Measurements from ENCODE around the gene RGS2. TPM values are rescaled to one million over a fixed set of nuclear protein-coding genes. Genes with fewer than 3 reads are reported as not detected.

RGS2 gene
- polyA plus RNA-seq, 1 donor from 2014 or later: 189 TPM

GRCh38 chr1:192808163-192808517, 699 bp upstream of the RGS2 start:
- Histone ChIP-seq H3K27ac (ENCODE audit: low read length) (peak overlapping the region; percentile 99), H2AFZ (ENCODE audit: low read depth, low read length) (peak overlapping the region; percentile 53), H3K27me3 (ENCODE audit: insufficient read depth, low read depth, low read length) (no peaks in the 10 kb centered on the region), H3K9me3 (ENCODE audit: low read length) (no peaks in the 10 kb centered on the region), H3K4me2 (ENCODE audit: low read length) (peak overlapping the region; percentile 47), H3K36me3 (ENCODE audit: insufficient read depth, low read length) (peaks cover 11% of the 10 kb centered on the region), H3K9me2 (ENCODE audit: insufficient read depth, low read length) (no peaks in the 10 kb centered on the region), H3K4me3 (ENCODE audit: low read length) (peak overlapping the region; percentile 79), H3F3A (ENCODE audit: insufficient read depth, low read length, poor library complexity, severe bottlenecking) (no peaks in the 10 kb centered on the region), H3K79me2 (replicated peaks; ENCODE audit: insufficient read depth, low read length) (peaks cover 32% of the 10 kb centered on the region), H4K20me1 (ENCODE audit: insufficient read depth) (no peaks in the 10 kb centered on the region), H3K9ac (ENCODE audit: low read length) (peak overlapping the region; percentile 97)
- TF ChIP-seq MXI1 (conservative IDR thresholded peaks at IDR 0.05; ENCODE audit: poor library complexity, severe bottlenecking) (no peak), SMC3 (conservative IDR thresholded peaks at IDR 0.05; ENCODE audit: poor library complexity) (peak; percentile 4), POLR2AphosphoS5 (IDR thresholded peaks at IDR 0.05) (no peak)

- TF ChIP-seq POLR2AphosphoS5 (IDR thresholded peaks at IDR 0.05) (no peak), RAD21 (conservative IDR thresholded peaks at IDR 0.05) (peak; percentile 50), CTCF (IDR thresholded peaks at IDR 0.05; ENCODE audit: poor library complexity, severe bottlenecking) (no peak), SMC3 (conservative IDR thresholded peaks at IDR 0.05; ENCODE audit: poor library complexity) (peak; percentile 41)
- Histone ChIP-seq H3K9ac (ENCODE audit: low read length) (peak overlapping the region; percentile 97), H3K9me3 (ENCODE audit: low read length) (no peaks in the 10 kb centered on the region), H3K4me3 (ENCODE audit: low read length) (peak overlapping the region; percentile 79), H3K27ac (ENCODE audit: low read length) (peak overlapping the region; percentile 99), H3K9me2 (ENCODE audit: insufficient read depth, low read length) (no peaks in the 10 kb centered on the region), H3K79me2 (replicated peaks; ENCODE audit: insufficient read depth, low read length) (peaks cover 32% of the 10 kb centered on the region), H4K20me1 (ENCODE audit: insufficient read depth) (no peaks in the 10 kb centered on the region), H3F3A (ENCODE audit: insufficient read depth, low read length, poor library complexity, severe bottlenecking) (no peaks in the 10 kb centered on the region), H3K27me3 (ENCODE audit: insufficient read depth, low read depth, low read length) (no peaks in the 10 kb centered on the region), H3K36me3 (ENCODE audit: insufficient read depth, low read length) (peaks cover 11% of the 10 kb centered on the region), H3K4me2 (ENCODE audit: low read length) (peak overlapping the region; percentile 98), H2AFZ (ENCODE audit: low read depth, low read length) (peak overlapping the region; percentile 69)
Observed at GRCh38 chr1:192809307-192810252, 741 bp downstream of the RGS2 start.

DNA sequence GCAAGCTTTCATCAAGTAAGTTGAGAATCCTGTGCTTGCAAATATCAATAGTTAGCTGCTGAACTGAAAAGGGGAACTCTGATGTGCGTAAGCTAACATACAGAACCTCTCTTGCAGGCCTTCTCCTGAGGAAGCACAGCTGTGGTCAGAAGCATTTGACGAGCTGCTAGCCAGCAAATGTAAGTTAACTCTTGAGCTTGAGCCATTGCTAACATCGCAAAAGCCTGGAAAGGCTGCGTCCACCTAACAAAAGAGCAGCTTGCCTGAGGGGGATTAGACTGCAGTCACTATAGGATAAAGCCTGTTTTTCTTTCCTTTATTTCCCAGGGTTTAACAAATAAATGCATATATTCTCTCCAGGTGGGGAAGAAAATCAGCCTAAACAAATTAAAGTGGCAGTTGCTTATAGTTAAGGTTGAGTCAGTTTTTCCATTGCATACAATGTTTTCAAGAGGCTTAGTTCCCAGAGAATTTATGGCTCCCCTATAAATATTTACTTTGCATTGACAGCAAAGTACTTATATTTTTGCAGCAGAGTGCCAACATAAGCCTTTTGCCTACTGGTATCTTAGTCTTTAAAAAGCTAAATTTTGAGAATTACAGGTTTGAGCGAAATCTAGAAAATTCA, 1.5 kb downstream of the RGS2 start:
- Histone ChIP-seq H3K27ac (ENCODE audit: low read length) (peak overlapping the region; percentile 99), H3K9ac (ENCODE audit: low read length) (peak overlapping the region; percentile 97)

More for the DNA sequence above, 1.5 kb downstream of the RGS2 start:
- H3K4me3 ChIP-seq (ENCODE audit: low read length): peak overlapping the region; percentile 79
- H3K4me2 ChIP-seq (ENCODE audit: low read length): peak overlapping the region; percentile 98
- no peaks in the 10 kb centered on the region for H3K27me3 ChIP-seq (ENCODE audit: insufficient read depth, low read depth, low read length)
- peaks cover 32% of the 10 kb centered on the region for H3K79me2 ChIP-seq (replicated peaks; ENCODE audit: insufficient read depth, low read length)
- no peaks in the 10 kb centered on the region for H3F3A ChIP-seq (ENCODE audit: insufficient read depth, low read length, poor library complexity, severe bottlenecking)
- H3K9me3 ChIP-seq (ENCODE audit: low read length): no peaks in the 10 kb centered on the region
- no peaks in the 10 kb centered on the region for H3K9me2 ChIP-seq (ENCODE audit: insufficient read depth, low read length)
- no peak overlapping the region for H2AFZ ChIP-seq (ENCODE audit: low read depth, low read length)
- no peaks in the 10 kb centered on the region for H4K20me1 ChIP-seq (ENCODE audit: insufficient read depth)
- H3K36me3 ChIP-seq (ENCODE audit: insufficient read depth, low read length): peaks cover 11% of the 10 kb centered on the region
- no peak for TF ChIP-seq POLR2AphosphoS5 (IDR thresholded peaks at IDR 0.05)
- peak; percentile 35 for TF ChIP-seq SMC3 (conservative IDR thresholded peaks at IDR 0.05; ENCODE audit: poor library complexity)

Measured in neural cell (in vitro differentiated cells).